Erythroblast (primary cell): ENCODE results near the gene FRS2.

Source experiments
- GATA1 ChIP-seq: IDR thresholded peaks from 2 replicates; pipeline ENCODE4 v1.6.1; 2011; ENCODE audit warnings: low read depth, mild to moderate bottlenecking, control low read depth, low read length, moderate library complexity
- POLR2A ChIP-seq: IDR thresholded peaks from 2 replicates; pipeline ENCODE4 v1.6.1; 2011; ENCODE audit warnings: mild to moderate bottlenecking, low read length

- no peak for TF ChIP-seq POLR2A
- no peak for TF ChIP-seq GATA1
Measured at GRCh38 chr12:69575346-69575745, 105.2 kb downstream of the FRS2 start.
